ENCODE results near the gene ADAMTS13. TPM values are rescaled to one million over a fixed set of nuclear protein-coding genes. Genes with fewer than 3 reads are reported as not detected.

The ADAMTS13 gene
- total RNA-seq, 1 donor from 2014 or later = 2.4 TPM

DNA sequence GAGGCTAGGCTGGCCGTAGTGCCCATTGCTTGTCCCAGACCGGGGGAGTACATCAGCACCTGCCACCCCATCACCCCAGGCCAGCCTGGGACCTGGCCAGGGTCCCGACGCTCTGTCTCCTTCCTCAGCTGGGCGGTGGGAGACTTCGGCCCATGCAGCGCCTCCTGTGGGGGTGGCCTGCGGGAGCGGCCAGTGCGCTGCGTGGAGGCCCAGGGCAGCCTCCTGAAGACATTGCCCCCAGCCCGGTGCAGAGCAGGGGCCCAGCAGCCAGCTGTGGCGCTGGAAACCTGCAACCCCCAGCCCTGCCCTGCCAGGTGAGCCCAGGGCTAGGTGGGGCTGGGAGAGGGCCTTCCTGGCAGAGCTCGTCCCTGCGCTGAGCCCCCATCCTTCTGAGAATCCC, 21.1 kb downstream of the ADAMTS13 start:
- Mint-ChIP-seq H3K36me3 (no peaks in the 10 kb centered on the region), H3K27me3 (ENCODE audit: insufficient read depth, low read depth) (peaks cover 6% of the 10 kb centered on the region), H3K4me1 (peaks cover 2% of the 10 kb centered on the region), H3K27ac (no peak overlapping the region), H3K9me3 (no peaks in the 10 kb centered on the region), H3K4me3 (no peak overlapping the region)
- no peaks in the 10 kb centered on the region for H3K27me3 ChIP-seq
- H3K27ac ChIP-seq = no peak overlapping the region
- H2AFZ ChIP-seq (replicated peaks) = no peak overlapping the region
- H3F3A ChIP-seq (ENCODE audit: low read depth) = no peaks in the 10 kb centered on the region
- no peak overlapping the region for H3K9ac ChIP-seq
- no peak overlapping the region for H3K4me2 ChIP-seq
- H3K36me3 ChIP-seq = no peaks in the 10 kb centered on the region
- TF ChIP-seq, protein P1, sequence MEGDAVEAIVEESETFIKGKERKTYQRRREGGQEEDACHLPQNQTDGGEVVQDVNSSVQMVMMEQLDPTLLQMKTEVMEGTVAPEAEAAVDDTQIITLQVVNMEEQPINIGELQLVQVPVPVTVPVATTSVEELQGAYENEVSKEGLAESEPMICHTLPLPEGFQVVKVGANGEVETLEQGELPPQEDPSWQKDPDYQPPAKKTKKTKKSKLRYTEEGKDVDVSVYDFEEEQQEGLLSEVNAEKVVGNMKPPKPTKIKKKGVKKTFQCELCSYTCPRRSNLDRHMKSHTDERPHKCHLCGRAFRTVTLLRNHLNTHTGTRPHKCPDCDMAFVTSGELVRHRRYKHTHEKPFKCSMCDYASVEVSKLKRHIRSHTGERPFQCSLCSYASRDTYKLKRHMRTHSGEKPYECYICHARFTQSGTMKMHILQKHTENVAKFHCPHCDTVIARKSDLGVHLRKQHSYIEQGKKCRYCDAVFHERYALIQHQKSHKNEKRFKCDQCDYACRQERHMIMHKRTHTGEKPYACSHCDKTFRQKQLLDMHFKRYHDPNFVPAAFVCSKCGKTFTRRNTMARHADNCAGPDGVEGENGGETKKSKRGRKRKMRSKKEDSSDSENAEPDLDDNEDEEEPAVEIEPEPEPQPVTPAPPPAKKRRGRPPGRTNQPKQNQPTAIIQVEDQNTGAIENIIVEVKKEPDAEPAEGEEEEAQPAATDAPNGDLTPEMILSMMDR (IDR thresholded peaks at IDR 0.05) = no peak
- TF ChIP-seq EZH2 (IDR thresholded peaks at IDR 0.05) (no peak), EZH2phosphoT487 (IDR thresholded peaks at IDR 0.05) (no peak)
- no peak overlapping the region for H3K4me3 ChIP-seq
- no peaks in the 10 kb centered on the region for H4K20me1 ChIP-seq (ENCODE audit: low read depth)
- H3K4me1 ChIP-seq = no peaks in the 10 kb centered on the region
- no peaks in the 10 kb centered on the region for H3K9me3 ChIP-seq (ENCODE audit: low read depth)
- H3K79me2 ChIP-seq (ENCODE audit: low read depth) = no peaks in the 10 kb centered on the region
- no peak for DNase-seq (ENCODE audit: low spot score)

DNA sequence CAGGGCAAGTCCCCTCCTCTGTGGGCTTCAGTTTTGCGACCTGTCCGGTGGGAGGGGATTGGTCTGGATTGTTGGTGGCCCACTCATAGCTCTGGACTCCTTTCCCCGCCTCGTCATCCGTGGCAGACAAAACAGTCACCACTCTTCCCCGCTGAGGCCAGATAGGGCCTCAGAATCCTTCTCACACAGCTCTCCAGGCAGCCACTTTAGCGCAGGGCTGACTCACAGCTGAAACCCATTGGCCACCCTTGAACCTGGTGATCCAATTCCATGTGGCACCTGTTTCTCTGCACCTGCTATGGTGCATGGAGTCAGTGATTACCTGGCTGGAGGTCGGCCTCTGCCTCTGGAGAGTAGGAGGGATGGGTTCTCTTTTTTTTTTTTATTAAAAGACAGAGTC, 21.8 kb downstream of the ADAMTS13 start:
- no peak overlapping the region for H3K4me3 Mint-ChIP-seq
- peaks cover 2% of the 10 kb centered on the region for H3K4me1 Mint-ChIP-seq
- H3K36me3 ChIP-seq = no peaks in the 10 kb centered on the region
- peaks cover 7% of the 10 kb centered on the region for H3K27me3 Mint-ChIP-seq (ENCODE audit: insufficient read depth, low read depth)
- H3K27me3 ChIP-seq = no peaks in the 10 kb centered on the region
- H3K9me3 Mint-ChIP-seq = no peaks in the 10 kb centered on the region
- H3K36me3 Mint-ChIP-seq = no peaks in the 10 kb centered on the region
- no peak overlapping the region for H3K27ac Mint-ChIP-seq
- no peak overlapping the region for H2AFZ ChIP-seq (replicated peaks)
- no peaks in the 10 kb centered on the region for H3K9me3 ChIP-seq (ENCODE audit: low read depth)
- H3K27ac ChIP-seq = no peak overlapping the region
- no peak overlapping the region for H3K4me3 ChIP-seq
- H3K79me2 ChIP-seq (ENCODE audit: low read depth) = no peaks in the 10 kb centered on the region
- DNase-seq (ENCODE audit: low spot score) = no peak
- no peaks in the 10 kb centered on the region for H3K4me1 ChIP-seq
- H3K9ac ChIP-seq = no peak overlapping the region
- no peaks in the 10 kb centered on the region for H4K20me1 ChIP-seq (ENCODE audit: low read depth)
- no peak overlapping the region for H3K4me2 ChIP-seq
- TF ChIP-seq, protein P1 (IDR thresholded peaks at IDR 0.05) = no peak
- TF ChIP-seq EZH2 (IDR thresholded peaks at IDR 0.05) = no peak
- TF ChIP-seq EZH2phosphoT487 (IDR thresholded peaks at IDR 0.05) = no peak
- H3F3A ChIP-seq (ENCODE audit: low read depth) = no peaks in the 10 kb centered on the region

DNA sequence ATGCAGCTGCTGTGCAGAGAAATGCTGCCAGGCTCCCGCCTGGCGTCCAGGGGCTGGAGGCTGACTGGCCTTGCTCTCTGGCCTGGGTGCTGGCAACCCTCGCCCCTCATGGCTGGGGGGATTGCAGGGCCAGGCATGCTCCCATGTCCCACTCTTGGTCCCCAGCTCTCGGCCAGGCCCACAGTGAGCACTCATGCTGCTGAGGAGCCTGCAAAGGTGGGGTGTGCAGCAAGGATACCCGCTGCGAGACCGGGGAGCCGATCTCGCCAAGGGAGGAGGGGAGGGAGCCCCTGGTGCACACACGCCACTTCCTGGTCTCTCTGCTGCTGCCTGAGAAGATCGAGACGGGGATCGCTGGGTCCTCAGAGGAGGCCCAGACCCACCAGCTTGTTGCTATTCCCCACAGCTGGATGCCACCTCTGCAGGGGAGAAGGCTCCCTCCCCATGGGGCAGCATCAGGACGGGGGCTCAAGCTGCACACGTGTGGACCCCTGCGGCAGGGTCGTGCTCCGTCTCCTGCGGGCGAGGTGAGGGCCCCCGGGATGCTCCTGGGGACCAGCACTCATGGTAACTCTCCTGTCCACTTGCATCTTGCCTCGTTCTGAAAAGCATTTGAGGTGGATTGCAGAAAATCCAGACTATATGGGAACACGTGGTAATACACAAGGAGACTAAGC, 23.3 kb downstream of the ADAMTS13 start:
- Mint-ChIP-seq H3K4me3 (no peak overlapping the region), H3K27ac (no peak overlapping the region), H3K9me3 (no peaks in the 10 kb centered on the region), H3K36me3 (no peaks in the 10 kb centered on the region), H3K4me1 (peaks cover 2% of the 10 kb centered on the region), H3K27me3 (ENCODE audit: insufficient read depth, low read depth) (peaks cover 7% of the 10 kb centered on the region)
- no peak overlapping the region for H3K9ac ChIP-seq
- no peak overlapping the region for H3K27ac ChIP-seq
- no peak for DNase-seq (ENCODE audit: low spot score)
- H2AFZ ChIP-seq (replicated peaks) = no peak overlapping the region
- no peaks in the 10 kb centered on the region for H3K9me3 ChIP-seq (ENCODE audit: low read depth)
- H3K36me3 ChIP-seq = no peaks in the 10 kb centered on the region
- no peak overlapping the region for H3K4me3 ChIP-seq
- TF ChIP-seq EZH2phosphoT487 (IDR thresholded peaks at IDR 0.05) = no peak
- no peak for TF ChIP-seq EZH2 (IDR thresholded peaks at IDR 0.05)
- TF ChIP-seq, protein P1 (IDR thresholded peaks at IDR 0.05) = no peak
- H4K20me1 ChIP-seq (ENCODE audit: low read depth) = no peaks in the 10 kb centered on the region
- no peaks in the 10 kb centered on the region for H3K79me2 ChIP-seq (ENCODE audit: low read depth)
- H3K27me3 ChIP-seq = no peaks in the 10 kb centered on the region
- no peak overlapping the region for H3K4me2 ChIP-seq
- no peaks in the 10 kb centered on the region for H3K4me1 ChIP-seq
- no peaks in the 10 kb centered on the region for H3F3A ChIP-seq (ENCODE audit: low read depth)
